ENCODE results near the gene TLCD3A.

- TF ChIP-seq HDGF (IDR thresholded peaks at IDR 0.05; ENCODE audit: borderline replicate concordance) (no peak), FOXM1 (IDR thresholded peaks at IDR 0.05; ENCODE audit: borderline replicate concordance) (no peak)
Observed at GRCh38 chr17:753418-753817, 21.0 kb downstream of the TLCD3A start.

Data from HEK293T (cell line).